Left ventricle myocardium superior (tissue), 1 donor: ENCODE results near the gene EIF3B. TPM values are rescaled to one million over a fixed set of nuclear protein-coding genes. Genes with fewer than 3 reads are reported as not detected.
A peak's percentile ranks its signal among the peaks of the same experiment; 100 is the strongest.
"Not testable (repeated sequence)": the region's sequence is repeated elsewhere in the genome, so short reads cannot be mapped to it uniquely, and the experiment has no call there.

ENCODE experiments used
- ATAC-seq: fragments of 200-7000 bp; cut with Tn5 transposase; one replicate; pipeline ENCODE4 v1.9.1; 2020; ENCODE audit warnings: mild to moderate bottlenecking, moderate library complexity
- DNase-seq: peaks from one replicate; pipeline ENCODE4 v3.0.0-alpha.2; 2020
- intact Hi-C: fragments of 100-400 bp; cut with micrococcal nuclease; formaldehyde crosslinking; loops from one replicate; pipeline ENCODE4 v1.11.0; 2022
- long read RNA-seq: library from polyadenylated mRNA; unstranded; transcript quantifications from one replicate; pipeline ENCODE4 v2.0.0, GENCODE V29; 2021
- total RNA-seq: library from RNA; stranded (reverse); fragmentation: NEBNext Ultra II Directional; extraction: Animal tissue kit (Norgen Biotek cat#: 25700); gene quantifications from one replicate; pipeline ENCODE4 v1.2.1, GENCODE V29; 2021
- donor health status: DM: no; HTN: yes; CAD: no; lungs with severe emphysema.

The EIF3B gene
- 79.0 TPM for total RNA-seq
- long read RNA-seq, transcript EIF3B-201 (19 exons, 3,055 nt) = minor isoform, 91 of 307 reads
- long read RNA-seq, transcript EIF3B-202 (19 exons, 2,966 nt) = major isoform, 113 of 307 reads
- long read RNA-seq, partial matches to known transcripts = 33 of 307 reads
- long read RNA-seq, other reads (novel, unspliced or antisense) = 70 of 307 reads

DNA sequence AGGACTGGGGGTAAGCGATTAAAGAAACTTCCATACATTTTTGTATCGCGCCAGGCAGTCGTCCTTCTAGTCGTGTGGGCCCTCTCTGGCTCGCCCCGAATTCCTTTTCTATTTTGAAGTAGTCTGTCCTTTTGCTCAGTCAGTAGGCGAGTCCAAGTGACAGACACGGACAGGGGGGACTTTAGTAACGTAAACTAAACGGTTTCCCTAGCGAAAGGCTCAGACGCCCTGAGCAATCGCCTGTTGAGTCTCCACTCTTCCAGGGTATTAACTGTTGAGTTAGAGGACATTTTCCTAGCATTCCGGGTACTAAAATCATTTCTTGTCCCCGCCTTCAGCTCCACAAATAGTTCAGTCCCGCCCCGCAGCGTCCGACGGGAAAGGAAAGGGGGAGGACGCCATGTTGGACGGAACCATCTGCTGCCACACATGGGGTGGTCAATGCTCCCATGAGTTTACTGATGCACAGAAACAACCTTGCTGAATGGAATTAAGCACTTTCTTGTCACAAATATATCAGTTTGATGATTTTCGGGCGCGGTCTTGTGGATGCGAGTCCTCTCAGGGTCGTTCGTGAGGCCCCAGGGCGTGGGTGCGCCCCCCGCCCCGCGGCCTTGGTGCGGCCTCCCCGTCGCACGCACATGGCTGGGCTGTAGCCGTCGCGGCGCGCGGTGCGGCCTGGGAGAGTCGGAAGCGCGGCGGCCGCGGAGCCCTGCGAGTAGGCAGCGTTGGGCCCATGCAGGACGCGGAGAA lies at the start of gene EIF3B:
Gene EIF3B (plus strand): TSS at position 642 of the 753 bp plus-strand sequence. CDS start 95 bp downstream, at position 737.
- peak; percentile 95 for ATAC-seq
- intact Hi-C loops = no loop called here
- DNase-seq = peak; percentile 95

DNA sequence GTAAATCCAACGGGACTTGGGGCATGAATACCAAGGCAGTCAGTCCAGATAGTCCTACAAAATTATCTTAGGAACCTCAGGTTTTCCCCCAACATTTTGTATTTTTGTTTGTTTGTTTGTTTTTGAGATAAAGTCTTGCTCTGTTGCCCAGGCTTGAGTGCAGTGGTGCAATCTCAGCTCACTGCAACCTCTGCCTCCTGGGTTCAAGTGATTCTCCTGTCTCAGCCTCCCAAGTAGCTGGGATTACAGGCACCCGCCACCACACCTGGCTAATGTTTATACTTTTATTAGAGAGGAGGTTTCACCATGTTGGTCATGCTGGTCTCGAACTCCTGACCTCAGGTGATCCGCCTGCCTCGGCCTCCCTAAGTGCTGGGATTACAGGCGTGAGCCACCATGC lies 49.4 kb upstream of the EIF3B start:
- DNase-seq, ATAC-seq, intact Hi-C loops: not testable (repeated sequence)

- ATAC-seq = no peak
- intact Hi-C loops = no loop called here
- no peak for DNase-seq
Measured at GRCh38 chr7:2306688-2307087, 47.9 kb upstream of the EIF3B start.

DNA sequence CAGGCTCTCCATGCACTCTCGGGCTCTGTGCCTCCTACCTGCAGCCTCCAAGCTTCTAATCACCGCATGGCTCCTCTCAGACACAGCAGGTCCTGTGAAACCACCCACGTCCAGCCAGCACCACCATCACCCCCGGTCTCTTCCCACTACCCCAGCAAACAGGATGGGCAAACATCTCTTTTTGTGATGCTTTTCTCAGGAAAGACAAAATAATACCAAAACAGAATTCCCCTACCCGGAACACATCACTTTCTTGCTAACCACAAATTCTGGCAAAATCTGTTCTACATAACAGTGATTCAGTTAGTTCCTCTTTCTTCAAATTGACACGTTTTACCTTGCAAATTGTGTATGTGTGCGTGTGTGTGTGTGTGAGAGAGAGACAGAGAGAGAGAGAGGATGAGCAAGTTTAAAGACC lies 46.9 kb upstream of the EIF3B start:
- intact Hi-C loops = no loop called here
- ATAC-seq = no peak
- DNase-seq = no peak

GRCh38 chr7:2309889-2310331 lies 44.7 kb upstream of the EIF3B start:
- no peak for ATAC-seq
- intact Hi-C loops = no loop called here
- DNase-seq = no peak

DNA sequence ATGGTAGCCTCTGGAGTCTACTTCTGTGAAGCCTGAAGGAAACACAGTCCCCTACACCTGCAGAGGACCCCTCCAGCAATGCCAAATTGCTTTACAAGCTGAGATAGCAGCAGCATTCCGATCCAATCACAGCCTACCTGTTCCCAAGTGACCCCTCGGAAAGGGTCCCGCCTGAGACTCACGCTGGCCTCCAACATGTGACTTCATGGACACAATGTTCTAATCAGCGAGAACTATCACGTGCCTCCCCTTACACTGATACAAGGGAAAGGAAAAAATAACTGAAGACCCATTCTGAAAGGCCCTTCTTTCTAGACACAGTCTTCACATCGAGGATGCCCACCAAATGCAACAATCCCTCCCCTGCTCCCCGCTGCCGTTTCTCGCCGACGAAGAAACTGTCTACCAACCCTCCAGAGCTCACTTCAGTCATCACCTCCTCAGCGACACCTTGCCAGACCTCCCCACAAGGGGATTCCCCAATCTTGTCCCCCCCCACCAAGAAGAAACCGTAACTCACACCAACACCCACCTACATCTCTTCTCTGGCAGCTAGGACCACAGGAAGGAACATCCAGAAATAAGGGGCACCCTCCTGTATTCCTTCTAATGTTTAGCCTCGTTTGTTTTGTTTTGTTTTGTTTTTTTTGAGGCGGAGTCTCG lies 42.2 kb upstream of the EIF3B start:
- no peak for ATAC-seq
- DNase-seq = no peak
- intact Hi-C loops = no loop called here

DNA sequence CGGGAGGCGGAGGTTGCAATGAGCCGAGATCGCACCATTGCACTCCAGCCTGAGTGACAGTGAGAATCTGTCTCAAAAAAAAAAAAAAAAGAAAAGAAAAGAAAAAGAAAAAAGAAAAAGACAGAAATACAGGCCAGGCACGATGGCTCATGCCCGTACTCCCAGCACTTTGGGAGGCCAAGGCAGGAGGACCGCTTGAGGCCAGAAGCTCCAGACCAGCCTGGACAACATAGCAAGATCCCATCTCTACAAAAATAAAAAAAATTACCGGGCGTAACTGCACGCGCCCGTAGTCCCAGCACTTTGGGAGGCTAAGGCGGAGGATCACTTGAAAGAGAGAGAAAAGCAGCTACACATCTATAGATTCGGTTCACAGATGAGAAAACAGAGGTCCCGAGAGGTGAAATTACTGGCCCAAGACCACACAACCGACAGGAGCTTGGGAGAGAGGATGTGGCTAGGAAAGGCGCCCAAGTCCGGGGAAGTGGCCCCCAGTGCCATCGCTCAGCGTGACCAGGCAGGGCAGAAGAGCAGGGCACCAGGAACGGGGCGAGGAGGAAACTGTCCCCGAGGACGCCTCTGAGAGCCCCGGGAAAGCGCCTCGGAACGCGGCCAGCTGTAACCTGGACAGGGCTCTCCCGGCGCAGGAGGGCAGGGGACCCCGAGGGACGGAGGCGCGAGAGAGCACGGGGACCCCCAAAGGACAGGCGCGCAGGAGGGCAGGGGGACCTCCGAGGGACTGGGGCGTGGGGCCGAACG lies 41.0 kb upstream of the EIF3B start:
- intact Hi-C loops = no loop called here
- peak; percentile 61 for DNase-seq
- ATAC-seq = peak; percentile 36

- DNase-seq (peak; percentile 94), ATAC-seq (peak; percentile 99)
- intact Hi-C loops = no loop called here
Measured at GRCh38 chr7:2314209-2314955, 40.2 kb upstream of the EIF3B start, which contains the start of gene SNX8. Gene SNX8 (minus strand): TSS chr7:2314441. CDS start chr7:2314421, 20 bp downstream.

DNA sequence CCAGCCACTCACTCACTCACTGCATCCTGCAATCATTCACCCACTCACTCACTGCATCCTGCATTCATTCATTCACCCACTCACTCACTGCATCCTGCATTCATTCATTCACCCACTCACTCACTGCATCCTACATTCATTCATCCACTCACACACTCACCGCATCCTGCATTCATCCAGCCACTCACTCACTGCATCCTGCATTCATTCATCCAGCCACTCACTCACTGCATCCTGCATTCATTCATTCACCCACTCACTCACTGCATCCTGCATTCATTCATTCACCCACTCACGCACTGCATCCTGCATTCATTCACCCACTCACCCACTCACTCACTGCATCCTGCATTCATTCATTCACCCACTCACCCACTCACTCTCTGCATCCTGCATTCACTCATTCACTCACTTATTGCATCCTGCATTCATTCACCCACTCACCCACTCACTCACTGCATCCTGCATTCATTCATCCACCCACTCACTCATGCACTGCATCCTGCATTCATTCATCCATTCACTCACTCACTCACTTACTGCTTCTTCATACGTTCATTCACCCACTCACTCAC lies 39.6 kb upstream of the EIF3B start:
- ATAC-seq, DNase-seq, intact Hi-C loops: not testable (repeated sequence)

GRCh38 chr7:2315787-2316186 lies 38.8 kb upstream of the EIF3B start:
- ATAC-seq (no peak), DNase-seq (no peak)
- intact Hi-C loops = no loop called here

DNA sequence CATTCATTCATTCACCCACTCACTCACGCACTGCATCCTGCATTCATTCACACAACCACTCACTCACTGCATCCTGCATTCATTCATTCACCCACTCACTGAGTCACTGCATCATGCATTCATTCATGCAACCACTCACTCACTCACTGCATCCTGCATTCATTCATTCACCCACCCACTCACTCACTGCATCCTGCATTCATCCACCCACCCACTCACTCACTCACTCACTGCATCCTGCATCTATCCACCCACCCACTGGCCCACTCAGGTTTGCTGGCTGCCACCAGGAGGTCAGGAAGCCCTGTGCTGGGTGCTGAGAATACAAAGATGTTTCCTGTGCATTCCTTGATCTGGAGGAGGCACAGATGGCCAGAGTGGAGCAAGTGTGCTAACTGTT lies 38.0 kb upstream of the EIF3B start:
- ATAC-seq (no peak), DNase-seq (no peak)
- intact Hi-C loops = no loop called here

- DNase-seq (no peak), ATAC-seq (no peak)
- intact Hi-C loops = no loop called here
Measured at GRCh38 chr7:2317556-2318293, 36.9 kb upstream of the EIF3B start.

GRCh38 chr7:2321020-2321419 lies 33.6 kb upstream of the EIF3B start:
- no peak for ATAC-seq
- intact Hi-C loops = no loop called here
- no peak for DNase-seq

DNA sequence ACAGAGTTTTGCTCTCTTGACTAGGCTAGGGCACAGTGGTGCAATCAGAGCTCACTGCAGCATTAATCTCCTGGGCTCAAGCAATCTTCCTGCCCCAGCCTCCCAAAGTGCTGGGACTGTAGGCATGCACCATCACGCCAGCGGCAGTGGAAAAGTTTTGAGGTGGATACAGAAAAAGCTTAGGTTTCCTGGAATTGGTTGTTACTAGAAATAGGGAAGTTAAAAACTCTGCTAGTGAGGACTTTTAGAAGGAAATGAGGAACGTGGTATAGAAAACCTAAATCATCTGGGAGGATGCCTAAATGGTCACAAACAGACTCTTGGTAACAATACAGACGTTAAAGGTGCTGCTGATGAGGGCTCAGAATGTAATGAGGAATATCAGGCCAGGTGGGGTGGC lies 29.5 kb upstream of the EIF3B start:
- intact Hi-C loops = no loop called here
- ATAC-seq = no peak

DNA sequence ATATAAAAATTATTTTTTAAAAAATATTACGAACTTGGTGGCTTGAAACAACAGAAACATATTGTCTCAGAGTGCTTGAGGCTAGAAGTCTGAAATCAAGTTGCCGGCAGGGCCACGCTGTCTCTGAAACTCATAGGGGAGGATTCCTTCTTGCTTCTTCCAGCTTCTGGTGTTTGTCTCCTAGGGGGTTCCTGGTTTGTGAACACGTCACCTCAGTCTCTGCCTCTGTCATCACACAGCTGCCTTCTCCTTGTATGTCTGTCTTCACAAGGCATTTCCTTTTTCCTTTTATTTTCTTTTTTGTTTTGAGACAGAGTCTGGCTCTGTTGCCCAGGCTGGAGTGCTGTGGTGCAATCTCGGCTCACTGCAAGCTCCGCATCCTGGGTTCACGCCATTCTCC lies 27.7 kb upstream of the EIF3B start:
- DNase-seq (no peak), ATAC-seq (peak; percentile 26)
- intact Hi-C loops = no loop called here

More for the DNA sequence above, 29.5 kb upstream of the EIF3B start:
- no peak for DNase-seq

GRCh38 chr7:2330493-2330892 lies 24.1 kb upstream of the EIF3B start:
- ATAC-seq (no peak), DNase-seq (no peak)
- intact Hi-C loops = no loop called here

GRCh38 chr7:2331707-2332106 lies 22.9 kb upstream of the EIF3B start:
- no peak for DNase-seq
- intact Hi-C loops = no loop called here
- no peak for ATAC-seq
